Upper lobe of left lung (tissue), 6 donors: ENCODE measurements around the gene AKT2. TPM values are rescaled to one million over a fixed set of nuclear protein-coding genes. Genes with fewer than 3 reads are reported as not detected.
A peak's percentile ranks its signal among the peaks of the same experiment; 100 is the strongest.

ENCODE experiments used
- ATAC-seq, 2 donors: fragments of 200-7000 bp; cut with Tn5 transposase; one replicate each; pipeline ENCODE4 v1.9.1; 2022; ENCODE audit warnings: mild to moderate bottlenecking in 2 of 2, moderate library complexity in 2 of 2; ENCODE audit not compliant: low FRiP score in 2 of 2
- DNase-seq, 2 donors: peaks; one replicate each; pipeline ENCODE4 v3.0.0-alpha.2; 2019 to 2020
- H3K27ac ChIP-seq, 4 donors: fragments of 200-600 bp; sonication (generic); one replicate each; pipeline ENCODE4 v1.5.1; 2016 to 2019
- H3K27me3 ChIP-seq, 4 donors: fragments of 200-600 bp; sonication (generic); one replicate each; pipeline ENCODE4 v1.5.1; 2017 to 2019
- H3K36me3 ChIP-seq, 4 donors: fragments of 200-600 bp; sonication (generic); one replicate each; pipeline ENCODE4 v1.5.1; 2016 to 2019
- H3K4me1 ChIP-seq, 4 donors: fragments of 200-600 bp; sonication (generic); one replicate each; pipeline ENCODE4 v1.5.1; 2018 to 2019
- H3K4me3 ChIP-seq, 4 donors: fragments of 200-600 bp; sonication (generic); one replicate each; pipeline ENCODE4 v1.5.1; 2017 to 2019; ENCODE audit warnings: mild to moderate bottlenecking in 2 of 4, moderate library complexity in 1 of 4
- H3K9me3 ChIP-seq, 4 donors: fragments of 200-600 bp; sonication (generic); one replicate each; pipeline ENCODE4 v1.5.1; 2018 to 2019
- CTCF ChIP-seq, 6 experiments: fragments of 450-650 bp in 4 of 6; fragments of 200-600 bp in 2 of 6; sonication (generic) in 2 of 6; IDR thresholded peaks; one replicate each; pipeline ENCODE4 v1.5.1; 2016 to 2019; ENCODE audit warnings: antibody characterized with exemption in 6 of 6
- EP300 ChIP-seq, 4 donors: sonication (generic); formaldehyde crosslinking; IDR thresholded peaks; one replicate each; pipeline ENCODE4 v1.5.1; 2017; ENCODE audit warnings: antibody characterized with exemption in 4 of 4, control low read depth in 2 of 4
- POLR2A ChIP-seq, 4 donors: fragments of 450-650 bp; IDR thresholded peaks; one replicate each; pipeline ENCODE4 v1.5.1; 2016 to 2017; ENCODE audit warnings: antibody characterized with exemption in 4 of 4, mild to moderate bottlenecking in 2 of 4
- POLR2AphosphoS5 ChIP-seq, 2 donors: sonication (generic); formaldehyde crosslinking; IDR thresholded peaks; one replicate each; pipeline ENCODE4 v1.5.1; 2017; ENCODE audit warnings: antibody characterized with exemption in 2 of 2
- WGBS, 2 donors: methylation state at CpG; one replicate each; pipeline ENCODE4 v1.1.5; 2017 to 2018; 5-methylcytosine and 5-hydroxymethylcytosine counted together
- total RNA-seq, 6 donors: library from RNA; depleted of rRNA in 4 of 6; stranded (reverse); fragments of >200 nt in 4 of 6; gene quantifications; one replicate each; pipeline versions ENCODE4 v1.1.0 to v1.2.1, GENCODE V29; 2016 to 2021
- donor health status: DM: no; HTN: no; CAD: no; lungs with moderate emphysema.
- donor health status: DM: no; HTN: yes; CAD: no; lungs with severe emphysema.

The AKT2 gene
- total RNA-seq, 6 donors from 2014 or later = 59.7 to 164 (median 105) TPM

- Histone ChIP-seq H3K27ac (no peak overlapping the region), H3K4me3 (no peak overlapping the region), H3K4me1 (peaks cover 8 to 15% (median 12%) of the 10 kb centered on the region in 4 donors), H3K36me3 (peaks cover 16 to 56% (median 55%) of the 10 kb centered on the region in 4 donors), H3K9me3 (no peaks in the 10 kb centered on the region), H3K27me3 (no peaks in the 10 kb centered on the region)
- no peak for TF ChIP-seq POLR2AphosphoS5 (IDR thresholded peaks at IDR 0.05)
- TF ChIP-seq POLR2A (IDR thresholded peaks at IDR 0.05) = no peak
- no peak for TF ChIP-seq CTCF (IDR thresholded peaks at IDR 0.05)
- no peak for TF ChIP-seq EP300 (IDR thresholded peaks at IDR 0.05)
- 88 to 93% methylated on average over 7 to 24 of the region's 25 CpGs for WGBS, 2 donors
- ATAC-seq (peak in 1 of 2 donors; percentile 3), DNase-seq (peak in 1 of 2 donors; percentile 54)
Observed at GRCh38 chr19:40232949-40233810, 52.0 kb downstream of the AKT2 start.

- Histone ChIP-seq H3K36me3 (peaks cover 11 to 49% (median 48%) of the 10 kb centered on the region in 4 donors), H3K4me3 (no peak overlapping the region), H3K9me3 (no peaks in the 10 kb centered on the region), H3K4me1 (peaks cover 8 to 20% (median 12%) of the 10 kb centered on the region in 4 donors), H3K27me3 (no peaks in the 10 kb centered on the region), H3K27ac (peak overlapping the region in 1 of 4 donors; percentile 79)
- WGBS, 2 donors = 76 to 85% methylated on average over 10 to 12 of the region's 12 CpGs
- ATAC-seq = no peak
- TF ChIP-seq EP300 (IDR thresholded peaks at IDR 0.05) (no peak), POLR2A (IDR thresholded peaks at IDR 0.05) (no peak), CTCF (IDR thresholded peaks at IDR 0.05) (no peak), POLR2AphosphoS5 (IDR thresholded peaks at IDR 0.05) (no peak)
- peak in 1 of 2 donors; percentile 43 for DNase-seq
Observed at GRCh38 chr19:40232479-40232878, 52.7 kb downstream of the AKT2 start.

GRCh38 chr19:40231544-40232424, 53.4 kb downstream of the AKT2 start:
- no peak for TF ChIP-seq CTCF (IDR thresholded peaks at IDR 0.05)
- TF ChIP-seq POLR2AphosphoS5 (IDR thresholded peaks at IDR 0.05) = no peak
- TF ChIP-seq POLR2A (IDR thresholded peaks at IDR 0.05) = no peak
- no peak for TF ChIP-seq EP300 (IDR thresholded peaks at IDR 0.05)
- H3K4me1 ChIP-seq = peaks cover 8 to 20% (median 16%) of the 10 kb centered on the region in 4 donors
- H3K9me3 ChIP-seq = no peaks in the 10 kb centered on the region
- H3K27ac ChIP-seq = peak overlapping the region in 3 of 4 donors; percentile 12 to 79 (median 32)
- WGBS, 2 donors = 59 to 64% methylated on average over 10 to 15 of the region's 16 CpGs
- peak in 1 of 2 donors; percentile 3 for ATAC-seq
- H3K4me3 ChIP-seq = no peak overlapping the region
- H3K36me3 ChIP-seq = peaks cover 8 to 42% (median 41%) of the 10 kb centered on the region in 4 donors
- peak in 1 of 2 donors; percentile 71 for DNase-seq
- no peaks in the 10 kb centered on the region for H3K27me3 ChIP-seq

GRCh38 chr19:40231057-40231456, 54.1 kb downstream of the AKT2 start:
- H3K4me1 ChIP-seq = peaks cover 14 to 26% (median 23%) of the 10 kb centered on the region in 4 donors
- H3K27ac ChIP-seq = peak overlapping the region in 1 of 4 donors; percentile 79
- DNase-seq = no peak
- H3K4me3 ChIP-seq = no peak overlapping the region
- H3K27me3 ChIP-seq = peaks cover 0 to 7% (median 3%) of the 10 kb centered on the region in 4 donors
- no peaks in the 10 kb centered on the region for H3K9me3 ChIP-seq
- peaks cover 6 to 35% (median 34%) of the 10 kb centered on the region in 4 donors for H3K36me3 ChIP-seq
- WGBS, 2 donors = 88 to 92% methylated on average over 6 of the region's 6 CpGs
- ATAC-seq = no peak
- TF ChIP-seq EP300 (IDR thresholded peaks at IDR 0.05) (no peak), POLR2A (IDR thresholded peaks at IDR 0.05) (no peak), POLR2AphosphoS5 (IDR thresholded peaks at IDR 0.05) (no peak), CTCF (IDR thresholded peaks at IDR 0.05) (no peak)
